Suppressor macrophage treated with lipopolysaccharide for 4 hours (primary cell): Measurements from ENCODE around the gene RBPJL.
A peak's percentile ranks its signal among the peaks of the same experiment; 100 is the strongest.

ENCODE experiments used
- DNase-seq: peaks from one replicate; pipeline ENCODE4 v3.0.0-alpha.2; 2020

RBPJL gene

GRCh38 chr20:45318386-45318939, 11.8 kb downstream of the RBPJL start:
- peak; percentile 14 for DNase-seq

- DNase-seq, result no peak
Measured at GRCh38 chr20:45318948-45319347, 12.3 kb downstream of the RBPJL start.

DNA sequence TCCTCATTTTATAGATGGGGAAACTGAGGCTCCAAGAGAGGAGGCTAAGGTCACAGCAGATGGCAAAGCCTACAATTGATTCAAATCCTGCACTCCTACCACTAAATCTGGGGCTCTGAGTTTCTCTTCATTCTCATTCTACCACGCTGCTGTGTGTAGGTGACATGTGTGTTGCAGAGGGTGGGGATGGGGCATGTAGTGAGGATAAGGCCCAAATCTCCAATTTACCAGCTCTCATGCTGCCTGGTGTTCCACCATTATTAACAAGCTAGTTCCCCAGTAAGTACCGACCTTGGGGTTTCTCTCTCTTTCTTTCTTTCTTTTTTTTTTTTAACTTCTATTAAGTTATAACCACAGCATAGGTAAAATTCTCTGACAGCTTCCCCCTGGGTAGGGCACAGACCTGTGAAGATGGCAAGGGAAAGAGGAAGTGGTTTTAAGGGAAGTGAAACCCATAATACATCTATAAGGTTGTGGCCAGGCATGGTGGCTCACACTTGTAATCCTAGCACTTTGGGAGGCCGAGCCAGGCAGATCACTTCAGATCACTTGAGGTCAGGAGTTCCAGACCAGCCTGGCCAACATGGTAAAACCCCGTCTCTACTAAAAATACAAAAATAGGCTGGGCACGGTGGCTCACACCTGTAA, 14.4 kb downstream of the RBPJL start:
- peak; percentile 37 for DNase-seq

DNA sequence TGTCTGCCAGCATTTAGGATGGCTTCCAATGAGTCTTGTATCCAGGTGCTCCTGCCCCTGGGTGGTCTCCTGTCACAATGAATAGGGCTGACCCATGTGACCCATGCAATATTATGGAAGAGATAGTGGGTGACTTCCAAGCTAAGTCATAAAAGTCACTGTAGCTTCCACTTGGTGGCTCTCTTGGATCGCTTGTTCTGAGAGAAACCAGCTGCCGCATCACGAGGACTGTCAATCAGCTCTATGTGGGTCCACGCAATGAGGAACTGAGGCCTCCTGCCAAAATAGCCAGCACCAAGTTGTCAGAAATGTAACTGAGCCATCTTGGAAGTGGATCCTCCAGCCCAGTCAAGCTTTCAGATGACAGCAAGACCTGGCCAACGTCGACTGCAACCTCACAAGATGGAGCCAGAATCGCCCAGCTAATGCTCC, 16.3 kb downstream of the RBPJL start:
- DNase-seq, result peak; percentile 88

GRCh38 chr20:45323731-45324130, 17.1 kb downstream of the RBPJL start:
- no peak for DNase-seq

GRCh38 chr20:45325371-45325770, 18.7 kb downstream of the RBPJL start:
- DNase-seq, result no peak

DNA sequence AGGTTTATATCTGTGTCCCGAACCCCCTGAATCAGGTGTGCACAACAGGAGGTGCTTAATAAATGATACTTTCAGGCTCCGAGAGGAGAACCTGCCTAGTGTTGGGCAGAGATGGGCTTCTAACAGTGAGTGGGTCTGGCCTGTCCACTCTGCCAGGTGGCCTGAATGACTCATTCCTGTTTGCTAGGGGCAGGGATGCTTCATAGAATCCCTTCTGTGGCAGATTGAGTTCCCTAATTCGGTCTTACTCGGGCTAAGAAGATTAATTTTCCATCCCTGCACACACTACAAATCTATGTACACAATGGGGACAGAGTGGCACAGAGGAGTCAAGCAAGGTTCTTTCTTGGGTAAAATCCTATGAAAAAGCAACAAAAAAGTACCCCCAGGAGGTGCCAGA, 21.8 kb downstream of the RBPJL start:
- no peak for DNase-seq

GRCh38 chr20:45329497-45330319, 23.1 kb downstream of the RBPJL start:
- no peak for DNase-seq

- DNase-seq, result no peak
Measured at GRCh38 chr20:45330476-45330875, 23.8 kb downstream of the RBPJL start.

DNA sequence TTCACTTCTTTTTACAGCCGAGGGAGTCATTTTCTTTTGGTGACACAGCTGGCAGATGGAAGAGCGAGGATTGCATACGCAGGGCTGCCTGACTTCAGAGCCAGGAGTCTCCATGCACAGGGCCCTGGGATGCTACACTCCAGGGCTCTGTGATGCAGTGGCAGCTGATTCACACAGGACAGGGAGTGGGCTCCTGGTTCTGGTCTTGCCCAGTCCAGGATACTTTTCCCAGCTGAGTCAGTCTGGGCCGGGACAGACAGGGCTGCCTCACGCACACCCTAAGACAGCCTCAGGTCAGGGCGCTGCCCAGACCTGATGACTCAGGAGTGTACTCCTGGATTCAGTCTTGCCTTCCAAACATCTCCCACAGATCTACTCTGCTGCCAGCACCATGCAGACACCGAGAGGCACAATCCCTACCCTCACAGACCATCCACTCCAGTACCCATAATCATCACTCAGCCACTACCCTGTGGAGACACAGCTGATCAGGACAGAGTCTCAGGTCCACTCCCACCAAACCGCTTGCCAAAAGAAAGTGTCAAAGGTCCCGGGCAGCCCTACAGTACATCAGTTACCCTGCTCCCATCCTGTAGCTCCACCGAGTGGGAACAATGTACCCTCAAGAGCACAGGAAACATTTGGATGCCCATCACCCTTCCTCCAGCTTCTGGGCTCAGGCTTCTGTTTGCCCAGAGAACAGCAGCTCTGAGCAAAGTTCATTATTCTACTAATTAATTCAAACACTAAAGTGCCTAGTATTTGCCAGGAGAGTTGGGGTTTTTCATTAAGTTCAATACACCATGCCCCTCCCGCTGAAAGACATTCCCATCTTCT, 30.1 kb downstream of the RBPJL start:
- no peak for DNase-seq

DNA sequence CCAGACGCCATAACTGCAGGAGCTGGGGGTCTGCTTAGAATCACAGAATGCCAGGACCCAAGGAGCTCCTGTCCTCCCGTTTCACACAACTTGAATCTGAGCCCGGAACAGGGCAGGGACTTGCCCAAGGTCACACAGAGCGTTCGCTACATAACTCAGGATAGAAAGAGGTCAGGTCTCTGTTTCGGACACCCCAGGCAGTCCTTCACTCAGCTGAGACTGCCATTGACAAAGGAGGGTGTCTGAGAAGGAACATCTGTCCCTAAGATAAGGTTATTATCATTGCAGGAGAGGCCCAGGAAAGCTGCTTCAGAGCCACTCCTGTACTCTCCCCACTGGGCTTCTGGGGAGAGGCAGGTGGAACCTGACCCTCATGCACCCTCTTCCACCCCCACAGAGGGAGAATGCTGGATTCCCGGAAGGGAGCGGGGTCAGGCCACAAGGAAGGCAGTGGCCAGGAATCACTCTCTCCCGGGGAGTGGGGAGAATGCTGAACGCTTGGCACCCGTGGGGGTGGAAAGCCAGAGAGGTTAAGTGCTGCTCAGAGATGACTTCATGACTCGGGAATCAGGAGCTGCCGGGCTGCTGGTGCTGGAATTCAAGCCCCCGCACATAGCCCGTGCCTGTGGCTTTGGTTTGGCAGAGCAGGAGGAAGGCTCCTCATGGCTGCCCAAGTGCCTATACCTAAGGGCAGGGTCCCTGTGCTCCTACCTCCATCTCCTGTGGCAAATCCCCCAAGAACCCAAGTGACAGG, 30.9 kb downstream of the RBPJL start:
- no peak for DNase-seq

DNA sequence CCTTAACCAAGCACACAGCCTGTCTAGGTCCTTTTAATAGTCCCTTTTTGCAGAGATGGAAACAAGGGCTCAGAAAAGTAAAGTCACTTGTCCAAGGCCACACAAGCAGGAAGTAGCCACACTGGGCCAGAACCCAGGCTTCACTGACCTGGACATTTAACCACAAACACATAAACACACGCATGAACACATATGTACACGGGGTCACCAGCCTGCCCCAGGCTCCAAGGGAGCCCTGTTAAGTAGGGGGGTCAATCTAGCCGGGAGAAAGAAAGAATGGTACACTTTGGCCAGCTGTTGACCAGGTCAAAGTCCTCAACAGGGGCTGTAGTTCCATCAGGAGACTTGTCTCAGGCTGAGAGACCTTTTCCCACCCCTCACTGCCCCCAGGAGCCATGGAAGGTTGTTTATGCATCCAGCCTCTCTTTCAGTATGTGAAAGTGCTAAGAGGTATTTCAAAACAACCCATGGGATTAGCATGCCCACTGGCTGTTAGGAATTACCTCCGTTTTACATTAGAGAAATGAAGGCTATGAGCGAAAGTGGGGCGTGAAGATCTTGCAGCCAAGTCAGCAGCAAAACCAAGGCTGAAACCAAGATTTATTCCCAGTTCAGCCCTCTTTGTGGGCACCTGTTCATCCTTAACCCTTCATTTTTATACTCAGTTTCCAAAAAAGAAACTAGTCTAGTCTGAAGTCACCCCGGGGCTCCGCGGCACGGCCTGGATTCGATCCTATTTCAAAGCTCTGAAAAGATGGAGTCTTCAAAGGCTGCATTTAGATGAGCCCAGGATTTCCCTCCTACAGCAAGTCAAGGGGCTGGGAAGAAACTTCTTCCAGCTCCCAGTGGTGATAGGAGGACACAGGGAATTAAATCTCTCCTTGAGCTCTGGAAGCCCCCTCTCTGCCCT, 31.7 kb downstream of the RBPJL start:
- no peak for DNase-seq

- DNase-seq, result no peak
Measured at GRCh38 chr20:45339084-45339483, 32.4 kb downstream of the RBPJL start.

DNA sequence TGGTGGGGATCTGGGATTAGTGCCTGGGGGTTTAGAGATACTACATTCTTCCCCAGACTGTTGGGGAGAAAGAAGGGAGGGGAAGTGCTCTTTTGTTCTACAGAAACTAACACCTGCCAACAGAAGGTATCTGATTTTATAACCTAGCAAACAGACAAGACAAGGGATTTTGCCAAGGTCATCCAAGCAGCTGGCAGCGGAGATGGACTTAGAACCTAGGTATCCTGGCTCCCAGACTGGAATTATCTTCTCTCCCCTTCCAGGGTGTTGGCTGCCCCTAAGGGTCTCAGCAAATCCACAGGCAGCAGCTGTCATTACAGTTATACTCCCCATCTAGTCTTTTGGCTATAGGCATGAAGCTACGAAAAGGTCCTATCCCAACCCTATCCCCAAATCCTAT, 33.2 kb downstream of the RBPJL start:
- no peak for DNase-seq

DNA sequence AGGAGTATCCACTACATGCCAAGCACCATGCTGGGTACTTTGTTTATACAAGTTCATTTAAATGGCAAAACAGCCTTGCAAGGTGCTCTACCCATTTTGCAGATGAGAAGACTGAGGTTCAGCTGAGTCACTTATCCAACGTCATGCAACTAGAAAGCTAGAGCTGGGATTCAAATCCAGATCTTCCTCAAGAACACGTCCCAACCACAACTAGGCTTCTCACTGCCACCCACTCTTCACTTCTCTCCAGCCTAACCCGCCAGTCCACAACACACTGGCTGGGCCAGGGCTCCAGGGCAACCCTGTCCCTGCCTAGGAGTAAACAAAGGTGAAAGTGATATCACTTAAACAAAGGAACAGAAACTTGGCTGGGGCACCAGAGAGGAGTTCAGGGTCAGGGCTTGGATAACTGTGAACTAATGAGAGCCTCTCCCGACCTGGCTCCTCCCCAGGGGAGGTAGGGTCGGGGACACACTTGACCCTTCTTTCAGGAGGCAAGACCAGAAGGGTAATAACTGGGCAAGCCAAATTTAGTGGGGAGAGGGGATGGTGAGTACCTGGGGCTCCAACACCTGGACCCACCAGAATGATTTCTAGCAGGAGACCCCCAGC, 33.7 kb downstream of the RBPJL start:
- no peak for DNase-seq

GRCh38 chr20:45340951-45341350, 34.3 kb downstream of the RBPJL start:
- DNase-seq, result no peak

GRCh38 chr20:45341579-45341938, 34.9 kb downstream of the RBPJL start:
- DNase-seq, result no peak

DNA sequence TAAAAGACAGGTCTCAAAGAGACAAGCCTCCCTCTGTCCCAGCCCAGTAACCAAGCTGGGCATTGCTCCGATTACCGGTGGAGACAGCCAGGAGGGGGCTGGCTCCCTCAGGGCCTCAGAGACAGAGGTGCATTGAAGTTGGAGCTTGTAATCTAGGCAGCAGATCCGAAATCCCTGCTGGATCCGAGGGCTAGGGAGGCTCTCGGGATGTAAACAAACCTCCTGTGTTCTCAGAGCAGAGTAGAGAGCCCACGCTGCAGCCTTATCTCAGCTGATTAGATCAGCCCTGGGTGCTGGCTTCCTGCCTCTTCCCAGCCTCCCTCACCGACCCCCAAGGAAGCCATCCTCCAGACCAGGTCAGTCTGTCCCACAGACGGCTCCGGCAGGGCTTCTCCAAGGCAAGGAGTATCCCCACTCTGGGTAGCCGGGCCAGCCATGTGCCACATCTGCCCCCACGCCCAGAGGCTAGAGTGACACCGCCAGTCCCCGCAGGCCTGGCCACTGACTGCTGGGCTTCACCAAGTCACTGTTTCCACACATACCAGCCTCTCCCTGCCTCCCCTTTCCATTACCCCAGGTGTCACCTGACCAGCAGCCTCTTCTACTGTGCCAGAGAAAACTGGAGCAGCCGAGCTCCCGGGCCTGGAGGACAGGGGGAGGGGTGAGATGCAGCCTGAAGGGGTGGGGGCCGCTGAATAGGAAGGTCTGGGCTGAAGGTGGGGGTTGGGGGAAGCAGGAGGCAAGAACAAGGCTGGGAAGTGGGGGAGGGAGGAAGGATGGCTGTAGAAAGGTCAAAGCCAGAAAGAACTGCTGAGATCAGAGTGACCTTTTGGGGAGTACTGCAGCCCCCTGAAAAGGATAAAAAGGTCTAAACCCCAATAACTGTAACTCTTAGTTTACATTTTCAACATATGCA, 35.6 kb downstream of the RBPJL start:
- no peak for DNase-seq

GRCh38 chr20:45342855-45343531, 36.4 kb downstream of the RBPJL start:
- DNase-seq, result no peak
